Measurements from ENCODE around the gene CYB561D1.

Gene CYB561D1

DNA sequence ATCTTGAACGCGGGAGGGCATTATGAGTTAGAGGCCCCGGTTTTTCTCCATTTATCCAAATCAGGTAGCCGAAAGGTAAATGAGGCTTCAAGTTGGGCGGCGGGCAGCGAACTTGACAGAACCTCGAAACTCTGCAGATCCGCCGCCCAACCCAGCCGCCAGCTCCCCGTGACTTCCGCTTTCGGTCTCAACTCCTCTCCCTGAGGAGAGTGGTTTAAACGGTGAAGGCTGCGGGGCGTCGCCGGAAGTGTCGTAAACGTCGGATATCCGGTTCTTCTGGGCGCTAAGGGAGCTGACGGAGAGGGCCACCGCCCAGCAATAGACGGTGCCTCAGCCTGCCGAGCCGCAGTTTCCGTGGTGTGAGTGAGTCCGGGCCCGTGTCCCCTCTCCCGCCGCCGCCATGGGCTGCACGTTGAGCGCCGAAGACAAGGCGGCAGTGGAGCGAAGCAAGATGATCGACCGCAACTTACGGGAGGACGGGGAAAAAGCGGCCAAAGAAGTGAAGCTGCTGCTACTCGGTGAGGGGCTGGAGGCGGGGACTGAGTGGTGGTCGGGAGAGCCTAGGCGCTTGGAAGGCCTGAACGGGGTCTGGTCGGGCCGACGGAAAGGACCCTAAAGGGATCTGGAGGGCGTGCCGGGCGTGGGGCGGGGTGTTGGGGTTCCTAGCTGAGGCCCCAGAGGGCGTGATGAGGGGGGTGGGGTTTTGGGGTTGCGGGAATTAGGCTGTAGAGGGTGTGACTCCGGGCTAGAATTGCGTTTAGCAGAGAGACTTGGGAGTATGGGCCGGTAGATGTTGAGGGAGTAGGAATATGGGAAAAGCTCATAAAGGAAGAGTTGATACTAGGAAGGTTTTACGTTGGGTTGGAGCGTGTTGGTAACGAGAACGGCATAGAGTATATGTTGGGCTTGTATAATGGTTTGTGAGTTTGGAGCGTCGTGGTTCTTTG lies 54.7 kb downstream of the CYB561D1 start, which contains the start of gene GNAI3:
GNAI3 (plus strand) TSS at position 295 of the 947 bp plus-strand sequence; CDS start at position 401, 106 bp downstream.
- peak; percentile 89 for DNase-seq (ENCODE audit: low read depth, low spot score)
